Stimulated activated CD4-positive, alpha-beta T cell treated with anti-CD3 and anti-CD28 coated beads, Interleukin-2, amount 100 ng/mL, for 24 hours (primary cell): ENCODE measurements around the gene NFU1.
A peak's percentile ranks its signal among the peaks of the same experiment; 100 is the strongest.
"Not testable (repeated sequence)": the region's sequence is repeated elsewhere in the genome, so short reads cannot be mapped to it uniquely, and the experiment has no call there.

Source experiments
- DNase-seq, 2 donors: peaks; one replicate each; pipeline ENCODE4 v3.0.0-alpha.2; 2020

NFU1 gene

GRCh38 chr2:69386789-69387734 lies 50.2 kb downstream of the NFU1 start, which contains the start of gene GFPT1:
Gene GFPT1 (minus strand): TSS chr2:69387227. CDS start chr2:69387071, 156 bp downstream.
- DNase-seq = peak; percentile 93 to 96

- no peak for DNase-seq
Observed at GRCh38 chr2:69386360-69386759, 50.9 kb downstream of the NFU1 start.

GRCh38 chr2:69385443-69386151 lies 51.6 kb downstream of the NFU1 start:
- no peak for DNase-seq

GRCh38 chr2:69384618-69385081 lies 52.6 kb downstream of the NFU1 start:
- no peak for DNase-seq

GRCh38 chr2:69383176-69383812 lies 53.9 kb downstream of the NFU1 start:
- no peak for DNase-seq

- DNase-seq = no peak
Observed at GRCh38 chr2:69382547-69382946, 54.7 kb downstream of the NFU1 start.

GRCh38 chr2:69381337-69381737 lies 55.9 kb downstream of the NFU1 start:
- DNase-seq = peak in 1 of 2 donors; percentile 25

GRCh38 chr2:69380072-69380917 lies 56.9 kb downstream of the NFU1 start:
- no peak for DNase-seq

- DNase-seq = no peak
Observed at GRCh38 chr2:69376403-69376802, 60.8 kb downstream of the NFU1 start.

- DNase-seq = no peak
Observed at GRCh38 chr2:69375494-69376353, 61.5 kb downstream of the NFU1 start.

GRCh38 chr2:69372767-69373166 lies 64.5 kb downstream of the NFU1 start:
- no peak for DNase-seq

GRCh38 chr2:69369802-69370201 lies 67.4 kb downstream of the NFU1 start:
- no peak for DNase-seq

GRCh38 chr2:69368588-69368987 lies 68.6 kb downstream of the NFU1 start:
- DNase-seq = no peak

- no peak for DNase-seq
Observed at GRCh38 chr2:69359371-69359770, 77.9 kb downstream of the NFU1 start.

- no peak for DNase-seq
Observed at GRCh38 chr2:69358914-69359313, 78.3 kb downstream of the NFU1 start.

- DNase-seq = no peak
Observed at GRCh38 chr2:69356471-69356870, 80.8 kb downstream of the NFU1 start.

GRCh38 chr2:69354976-69355375 lies 82.3 kb downstream of the NFU1 start:
- not testable (repeated sequence) for DNase-seq

GRCh38 chr2:69353360-69353759 lies 83.9 kb downstream of the NFU1 start:
- no peak for DNase-seq

- DNase-seq = no peak
Observed at GRCh38 chr2:69348781-69349180, 88.5 kb downstream of the NFU1 start.
